Panc1 (cell line): ENCODE measurements around the gene LASP1. TPM values are rescaled to one million over a fixed set of nuclear protein-coding genes. Genes with fewer than 3 reads are reported as not detected.

Experiments used
- ATAC-seq: fragments of 200-7000 bp; cut with Tn5 transposase; 2 replicates; pipeline ENCODE4 v1.9.1; 2020; ENCODE audit warnings: mild to moderate bottlenecking, moderate library complexity
- BruUV-seq: library from RNA; stranded (reverse); fragments of 400-500 nt; replicated peaks from 2 replicates; lab custom pipeline; 2021; lab: Mats Ljungman, UMichigan
- CTCF ChIA-PET: fragments of 300-600 bp; sonication (Branson Sonifier 250); formaldehyde crosslinking; loops from one replicate; lab custom pipeline; 2022; ENCODE audit warnings: antibody characterized with exemption; lab: Charles Lee
- POLR2A ChIA-PET: fragments of 300-600 bp; sonication (Branson Sonifier 250); formaldehyde crosslinking; loops from one replicate; lab custom pipeline; 2022; ENCODE audit warnings: antibody characterized with exemption; lab: Charles Lee
- DNase-seq: peaks from one replicate; pipeline ENCODE4 v3.0.0-alpha.2; 2010; ENCODE audit warnings: low read depth, low spot score
- H3K27ac ChIP-seq: 2 replicates; pipeline ENCODE4 v1.5.1; 2011; ENCODE audit warnings: mild to moderate bottlenecking, low read length, inconsistent platforms
- H3K27me3 ChIP-seq: fragments of 200-500 bp; sonication (Bioruptor generic); 2 replicates; pipeline ENCODE4 v1.6.0; 2014; ENCODE audit warnings: low read length, inconsistent platforms; ENCODE audit not compliant: control insufficient read depth, insufficient read depth
- H3K36me3 ChIP-seq: fragments of 200-500 bp; sonication (Bioruptor generic); 2 replicates; pipeline ENCODE4 v1.5.1; 2014; ENCODE audit warnings: inconsistent platforms, mild to moderate bottlenecking, low read length, moderate library complexity; ENCODE audit not compliant: control insufficient read depth, insufficient read depth
- H3K4me1 ChIP-seq: 2 replicates; pipeline ENCODE4 v1.5.1; 2011; ENCODE audit warnings: inconsistent platforms, mild to moderate bottlenecking, low read length, moderate library complexity; ENCODE audit not compliant: control insufficient read depth, insufficient read depth
- H3K4me3 ChIP-seq, 2 experiments: 2 replicates each; pipeline ENCODE4 v1.5.1; 2011 to 2012; ENCODE audit warnings: low read depth in 2 of 2, low read length in 2 of 2, mild to moderate bottlenecking in 2 of 2, inconsistent platforms in 1 of 2, moderate library complexity in 1 of 2
- H3K9me3 ChIP-seq: fragments of 200-500 bp; sonication (Bioruptor generic); 2 replicates; pipeline ENCODE4 v1.5.1; 2014; ENCODE audit warnings: low read depth, mild to moderate bottlenecking, inconsistent platforms, low read length, moderate library complexity; ENCODE audit not compliant: control insufficient read depth, insufficient read depth
- POLR2AphosphoS5 ChIP-seq: IDR thresholded peaks from 2 replicates; pipeline ENCODE4 v1.6.1; 2012; ENCODE audit warnings: mild to moderate bottlenecking, low read depth, low read length, moderate library complexity
- REST ChIP-seq, 2 experiments: IDR thresholded peaks; 2 replicates each; pipeline ENCODE4 v1.6.1; 2011 to 2012; ENCODE audit warnings: low read depth in 2 of 2, control low read depth in 1 of 2, low read length in 1 of 2, mild to moderate bottlenecking in 1 of 2, moderate library complexity in 1 of 2; ENCODE audit not compliant: insufficient read depth in 1 of 2
- SIN3A ChIP-seq: IDR thresholded peaks from 2 replicates; pipeline ENCODE4 v1.6.1; 2012; ENCODE audit warnings: low read depth, mild to moderate bottlenecking, low read length, moderate library complexity, borderline replicate concordance; ENCODE audit not compliant: insufficient read depth
- TCF7L2 ChIP-seq: IDR thresholded peaks from 2 replicates; pipeline ENCODE4 v1.6.1; 2011; ENCODE audit warnings: mild to moderate bottlenecking, low read depth, low read length, inconsistent platforms
- in situ Hi-C: cut with HindIII; loops from 2 replicates; pipeline ENCODE4 v1.10.0; 2016; ENCODE audit warnings: low sequenced_read_pairs, low pct_unique_long_range_greater_than_20kb
- intact Hi-C: fragments of 100-400 bp; cut with micrococcal nuclease; formaldehyde crosslinking; loops from one replicate; pipeline ENCODE4 v1.10.0; 2022; ENCODE audit not compliant: unreplicated experiment
- total RNA-seq: library from RNA; stranded (reverse); gene quantifications from one replicate; pipeline ENCODE4 v1.2.1, GENCODE V29; 2021; ENCODE audit not compliant: unreplicated experiment
- TF ChIP-seq, protein P1 (sequence below): fragments of 450-650 bp; IDR thresholded peaks from 2 replicates; pipeline ENCODE4 v1.5.1; 2017; ENCODE audit warnings: mild to moderate bottlenecking

Gene LASP1
- total RNA-seq, 1 experiment from 2014 or later: 112 TPM

DNA sequence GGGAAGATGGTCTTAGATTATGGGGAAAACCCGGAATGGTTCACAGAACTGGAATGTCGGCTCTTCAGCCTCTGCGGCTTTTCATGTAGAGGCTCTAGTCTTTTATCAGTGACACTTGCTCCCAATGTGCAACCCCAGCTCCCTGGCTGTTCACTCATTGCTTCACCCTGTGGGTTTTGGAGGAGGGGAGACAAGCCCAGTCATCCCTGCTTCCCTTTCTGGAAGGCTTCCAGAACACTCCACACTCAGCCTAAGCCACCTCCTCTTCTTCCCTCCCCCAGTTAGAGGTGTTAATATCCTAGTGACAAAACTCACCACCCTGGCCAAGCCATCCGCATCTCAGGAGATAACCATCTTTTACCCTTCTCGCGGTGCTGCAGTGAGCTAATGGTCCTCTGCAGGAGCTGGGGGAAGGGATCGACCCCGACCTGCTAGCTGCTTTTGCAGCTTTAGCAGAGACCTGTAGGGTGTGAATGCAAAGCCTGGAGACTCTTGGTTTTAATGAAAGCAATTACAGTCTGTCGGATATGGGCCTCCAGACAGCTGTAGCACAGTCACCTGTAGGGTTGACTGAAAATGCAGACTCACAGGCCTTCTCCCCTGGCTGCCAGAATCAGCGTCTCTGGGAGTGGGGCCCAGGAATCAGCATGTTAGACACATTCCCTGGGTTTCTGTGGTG is 31.3 kb downstream of the LASP1 start:
- Histone ChIP-seq H3K27ac (peak overlapping the region; percentile 59; the same call in 1 of the 2 replicates), H3K4me1 (peaks cover 27% of the 10 kb centered on the region), H3K9me3 (no peaks in the 10 kb centered on the region), H3K27me3 (no peaks in the 10 kb centered on the region), H3K4me3 (no peak overlapping the region), H3K36me3 (no peaks in the 10 kb centered on the region; the same call in 1 of the 2 replicates)
- intact Hi-C loops: no loop called here
- in situ Hi-C loops: no loop called here
- BruUV-seq: no TSS peak
- POLR2A ChIA-PET: no interaction called here
- no peak for DNase-seq
- peak; percentile 82 for ATAC-seq
- TF ChIP-seq TCF7L2: peak; percentile 55; the same call in 1 of the 2 replicates
- no peak; the same call in 1 of the 2 replicates for TF ChIP-seq POLR2AphosphoS5
- CTCF ChIA-PET: no interaction called here

GRCh38 chr17:38903404-38903803 is 33.5 kb downstream of the LASP1 start:
- ATAC-seq (no peak), DNase-seq (no peak)
- in situ Hi-C loops: no loop called here
- no peaks in the 10 kb centered on the region for H3K27me3 ChIP-seq
- CTCF ChIA-PET: no interaction called here
- intact Hi-C loops: no loop called here
- no peak overlapping the region for H3K4me3 ChIP-seq
- no peaks in the 10 kb centered on the region for H3K9me3 ChIP-seq
- BruUV-seq: no TSS peak
- H3K27ac ChIP-seq: no peak overlapping the region
- H3K4me1 ChIP-seq: peaks cover 17% of the 10 kb centered on the region
- no peaks in the 10 kb centered on the region; the same call in 1 of the 2 replicates for H3K36me3 ChIP-seq
- TF ChIP-seq, protein P1, sequence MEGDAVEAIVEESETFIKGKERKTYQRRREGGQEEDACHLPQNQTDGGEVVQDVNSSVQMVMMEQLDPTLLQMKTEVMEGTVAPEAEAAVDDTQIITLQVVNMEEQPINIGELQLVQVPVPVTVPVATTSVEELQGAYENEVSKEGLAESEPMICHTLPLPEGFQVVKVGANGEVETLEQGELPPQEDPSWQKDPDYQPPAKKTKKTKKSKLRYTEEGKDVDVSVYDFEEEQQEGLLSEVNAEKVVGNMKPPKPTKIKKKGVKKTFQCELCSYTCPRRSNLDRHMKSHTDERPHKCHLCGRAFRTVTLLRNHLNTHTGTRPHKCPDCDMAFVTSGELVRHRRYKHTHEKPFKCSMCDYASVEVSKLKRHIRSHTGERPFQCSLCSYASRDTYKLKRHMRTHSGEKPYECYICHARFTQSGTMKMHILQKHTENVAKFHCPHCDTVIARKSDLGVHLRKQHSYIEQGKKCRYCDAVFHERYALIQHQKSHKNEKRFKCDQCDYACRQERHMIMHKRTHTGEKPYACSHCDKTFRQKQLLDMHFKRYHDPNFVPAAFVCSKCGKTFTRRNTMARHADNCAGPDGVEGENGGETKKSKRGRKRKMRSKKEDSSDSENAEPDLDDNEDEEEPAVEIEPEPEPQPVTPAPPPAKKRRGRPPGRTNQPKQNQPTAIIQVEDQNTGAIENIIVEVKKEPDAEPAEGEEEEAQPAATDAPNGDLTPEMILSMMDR: no peak
- TF ChIP-seq POLR2AphosphoS5 (no peak), SIN3A (no peak), REST (IDR thresholded peaks at IDR 0.05; ENCODE audit: insufficient read depth in 1 of 2, low read depth in 2 of 2, low read length in 1 of 2) (no peak), TCF7L2 (no peak)
- POLR2A ChIA-PET: no interaction called here

GRCh38 chr17:38904892-38905291 is 35.0 kb downstream of the LASP1 start:
- peaks cover 11% of the 10 kb centered on the region for H3K4me1 ChIP-seq
- TF ChIP-seq TCF7L2: no peak
- no peak for TF ChIP-seq SIN3A
- no peak for TF ChIP-seq REST (IDR thresholded peaks at IDR 0.05; ENCODE audit: insufficient read depth in 1 of 2, low read depth in 2 of 2, low read length in 1 of 2)
- no peak for TF ChIP-seq POLR2AphosphoS5
- TF ChIP-seq, protein P1: no peak
- CTCF ChIA-PET: no interaction called here

More at GRCh38 chr17:38904892-38905291, 35.0 kb downstream of the LASP1 start:
- POLR2A ChIA-PET: no interaction called here
- no TSS peak for BruUV-seq
- Histone ChIP-seq H3K27me3 (no peaks in the 10 kb centered on the region), H3K36me3 (no peaks in the 10 kb centered on the region; the same call in 1 of the 2 replicates), H3K9me3 (no peaks in the 10 kb centered on the region), H3K4me3 (no peak overlapping the region), H3K27ac (no peak overlapping the region)
- in situ Hi-C loops (no loop called here), intact Hi-C loops (no loop called here)
- DNase-seq: no peak
- ATAC-seq: no peak
